ENCODE measurements around the gene DOCK9. TPM values are rescaled to one million over a fixed set of nuclear protein-coding genes. Genes with fewer than 3 reads are reported as not detected.

DOCK9 gene
- total and polyA plus RNA-seq, 2 donors (not counting 1 experiment from before 2014, with no cell fraction given): 18.2 TPM

DNA sequence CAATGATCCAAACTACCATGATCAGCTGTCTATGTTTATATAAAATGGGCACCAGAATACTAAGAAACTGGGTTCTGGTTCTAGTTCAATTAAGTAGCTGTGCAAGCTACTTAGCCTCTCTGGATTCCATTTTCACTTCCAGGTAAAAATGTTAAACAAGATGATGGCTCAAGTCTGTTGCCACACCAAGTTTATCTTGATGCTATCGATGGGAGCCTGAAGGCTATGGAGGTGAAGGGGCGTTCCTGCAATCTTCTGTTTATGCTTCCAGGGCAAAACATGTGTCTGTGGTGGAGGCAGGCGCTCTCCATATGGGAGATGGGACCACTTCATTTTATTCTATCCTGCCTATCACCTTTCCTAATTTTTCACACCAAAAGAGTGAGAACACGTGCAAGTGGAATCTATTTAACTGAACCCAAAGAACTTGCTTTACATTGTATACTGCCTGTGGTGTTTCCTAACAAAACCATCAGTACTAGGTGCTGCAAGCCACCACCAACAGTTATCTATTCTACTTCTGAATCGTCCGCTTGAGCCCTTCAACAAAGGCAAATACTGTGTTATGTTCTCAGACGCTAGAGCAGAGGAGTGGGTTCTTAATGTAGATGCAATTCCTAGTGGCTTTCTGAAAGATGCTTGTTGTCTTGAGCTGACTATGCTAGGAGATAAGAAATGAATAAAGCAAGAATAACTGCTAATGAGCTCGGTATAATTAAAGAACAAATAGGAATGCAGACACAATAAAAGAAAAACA lies 70.9 kb downstream of the DOCK9 start:
- TF ChIP-seq EZH2 (IDR thresholded peaks at IDR 0.05; ENCODE audit: low read length, missing control alignments): no peak
- TF ChIP-seq, protein P1, sequence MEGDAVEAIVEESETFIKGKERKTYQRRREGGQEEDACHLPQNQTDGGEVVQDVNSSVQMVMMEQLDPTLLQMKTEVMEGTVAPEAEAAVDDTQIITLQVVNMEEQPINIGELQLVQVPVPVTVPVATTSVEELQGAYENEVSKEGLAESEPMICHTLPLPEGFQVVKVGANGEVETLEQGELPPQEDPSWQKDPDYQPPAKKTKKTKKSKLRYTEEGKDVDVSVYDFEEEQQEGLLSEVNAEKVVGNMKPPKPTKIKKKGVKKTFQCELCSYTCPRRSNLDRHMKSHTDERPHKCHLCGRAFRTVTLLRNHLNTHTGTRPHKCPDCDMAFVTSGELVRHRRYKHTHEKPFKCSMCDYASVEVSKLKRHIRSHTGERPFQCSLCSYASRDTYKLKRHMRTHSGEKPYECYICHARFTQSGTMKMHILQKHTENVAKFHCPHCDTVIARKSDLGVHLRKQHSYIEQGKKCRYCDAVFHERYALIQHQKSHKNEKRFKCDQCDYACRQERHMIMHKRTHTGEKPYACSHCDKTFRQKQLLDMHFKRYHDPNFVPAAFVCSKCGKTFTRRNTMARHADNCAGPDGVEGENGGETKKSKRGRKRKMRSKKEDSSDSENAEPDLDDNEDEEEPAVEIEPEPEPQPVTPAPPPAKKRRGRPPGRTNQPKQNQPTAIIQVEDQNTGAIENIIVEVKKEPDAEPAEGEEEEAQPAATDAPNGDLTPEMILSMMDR (conservative IDR thresholded peaks at IDR 0.05 in 1 of 2, IDR thresholded peaks at IDR 0.05 in 1 of 2; ENCODE audit: low read depth in 1 of 2, low read length in 2 of 2): no peak

DNA sequence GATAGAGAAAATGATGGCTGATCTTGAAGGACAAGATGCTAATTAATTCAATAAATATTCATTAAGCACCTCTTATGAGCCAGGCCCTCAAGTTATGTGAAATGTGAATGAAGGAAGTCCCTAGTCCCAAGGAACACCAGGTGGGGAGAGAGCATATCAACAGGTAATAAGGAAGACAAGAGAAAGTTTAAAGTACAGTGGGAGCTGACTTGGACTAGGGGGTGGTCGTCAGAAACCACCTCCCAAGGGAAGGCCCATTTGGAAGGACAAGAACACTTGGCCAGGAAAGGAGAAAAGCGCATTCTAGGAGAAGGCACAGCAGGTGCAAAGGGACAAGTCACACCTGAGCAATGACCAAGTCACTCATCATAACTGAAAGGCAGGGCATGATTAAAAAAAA lies 72.7 kb downstream of the DOCK9 start:
- DNase-seq (ENCODE audit: low read depth in 2 of 2): no peak
- H2AFZ ChIP-seq (ENCODE audit: low read length): no peak overlapping the region
- H3K4me2 ChIP-seq (ENCODE audit: extremely low read depth, insufficient read depth, low read length): no peak overlapping the region
- H3K4me1 ChIP-seq (ENCODE audit: control insufficient read depth, extremely low read depth, insufficient read depth, low read length): no peaks in the 10 kb centered on the region
- no peaks in the 10 kb centered on the region for H3K79me2 ChIP-seq (ENCODE audit: control insufficient read depth, insufficient read depth, low read length)
- H3K27me3 ChIP-seq (ENCODE audit: control insufficient read depth, insufficient read depth, low read length): no peaks in the 10 kb centered on the region
- no peaks in the 10 kb centered on the region for H4K20me1 ChIP-seq (ENCODE audit: control insufficient read depth, extremely low read depth, insufficient read depth, low read length)
- no peak overlapping the region for H3K27ac ChIP-seq (ENCODE audit: insufficient read depth, low read length)
- H3K9me3 ChIP-seq (ENCODE audit: control insufficient read depth, insufficient read depth, low read depth, low read length): no peaks in the 10 kb centered on the region
- no peak for TF ChIP-seq EZH2 (IDR thresholded peaks at IDR 0.05; ENCODE audit: low read length, missing control alignments)
- TF ChIP-seq, protein P1 (conservative IDR thresholded peaks at IDR 0.05 in 1 of 2, IDR thresholded peaks at IDR 0.05 in 1 of 2; ENCODE audit: low read depth in 1 of 2, low read length in 2 of 2): no peak
- H3K36me3 ChIP-seq (ENCODE audit: control insufficient read depth, insufficient read depth, low read length): no peaks in the 10 kb centered on the region
- H3K4me3 ChIP-seq (replicated peaks in 1 of 4; ENCODE audit: control extremely low read depth in 1 of 4, insufficient read depth in 1 of 4, low read depth in 3 of 4, low read length in 4 of 4): no peak overlapping the region
- no peak overlapping the region for H3K9ac ChIP-seq (ENCODE audit: insufficient read depth, low read length)

More for the DNA sequence above, 70.9 kb downstream of the DOCK9 start:
- DNase-seq (ENCODE audit: low read depth in 2 of 2): no peak
- Histone ChIP-seq H3K4me2 (ENCODE audit: extremely low read depth, insufficient read depth, low read length) (no peak overlapping the region), H3K79me2 (ENCODE audit: control insufficient read depth, insufficient read depth, low read length) (no peaks in the 10 kb centered on the region), H3K4me3 (replicated peaks in 1 of 4; ENCODE audit: control extremely low read depth in 1 of 4, insufficient read depth in 1 of 4, low read depth in 3 of 4, low read length in 4 of 4) (no peak overlapping the region), H3K27ac (ENCODE audit: insufficient read depth, low read length) (no peak overlapping the region), H3K4me1 (ENCODE audit: control insufficient read depth, extremely low read depth, insufficient read depth, low read length) (peaks cover 4% of the 10 kb centered on the region), H2AFZ (ENCODE audit: low read length) (no peak overlapping the region), H3K9ac (ENCODE audit: insufficient read depth, low read length) (no peak overlapping the region), H4K20me1 (ENCODE audit: control insufficient read depth, extremely low read depth, insufficient read depth, low read length) (no peaks in the 10 kb centered on the region), H3K36me3 (ENCODE audit: control insufficient read depth, insufficient read depth, low read length) (no peaks in the 10 kb centered on the region), H3K9me3 (ENCODE audit: control insufficient read depth, insufficient read depth, low read depth, low read length) (no peaks in the 10 kb centered on the region), H3K27me3 (ENCODE audit: control insufficient read depth, insufficient read depth, low read length) (no peaks in the 10 kb centered on the region)

DNA sequence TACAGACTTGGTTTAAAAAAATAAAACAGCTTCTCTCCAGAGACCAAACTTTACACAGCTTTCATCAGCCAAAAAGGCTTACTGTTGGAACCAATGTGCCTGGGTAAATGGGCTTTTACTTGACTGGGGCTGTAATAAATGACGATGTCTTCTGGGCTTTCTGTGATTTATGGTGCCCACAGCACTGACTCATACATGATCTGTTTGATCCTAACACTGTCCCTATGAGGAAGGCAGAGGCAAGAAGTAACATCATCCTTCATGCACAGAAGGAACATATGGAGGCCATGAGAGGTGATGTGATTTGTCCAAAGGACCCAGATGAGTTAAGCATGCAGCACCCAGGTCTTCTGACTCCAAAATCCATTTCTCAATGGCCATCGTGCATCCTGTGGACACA lies 77.4 kb downstream of the DOCK9 start:
- no peaks in the 10 kb centered on the region for H3K9me3 ChIP-seq (ENCODE audit: control insufficient read depth, insufficient read depth, low read depth, low read length)

More for the DNA sequence above, 77.4 kb downstream of the DOCK9 start:
- H3K9ac ChIP-seq (ENCODE audit: insufficient read depth, low read length): no peak overlapping the region
- no peak overlapping the region for H3K4me3 ChIP-seq (replicated peaks in 1 of 4; ENCODE audit: control extremely low read depth in 1 of 4, insufficient read depth in 1 of 4, low read depth in 3 of 4, low read length in 4 of 4)
- no peaks in the 10 kb centered on the region for H3K36me3 ChIP-seq (ENCODE audit: control insufficient read depth, insufficient read depth, low read length)
- H3K27me3 ChIP-seq (ENCODE audit: control insufficient read depth, insufficient read depth, low read length): no peaks in the 10 kb centered on the region
- no peaks in the 10 kb centered on the region for H4K20me1 ChIP-seq (ENCODE audit: control insufficient read depth, extremely low read depth, insufficient read depth, low read length)
- H3K4me1 ChIP-seq (ENCODE audit: control insufficient read depth, extremely low read depth, insufficient read depth, low read length): no peaks in the 10 kb centered on the region
- no peak overlapping the region for H2AFZ ChIP-seq (ENCODE audit: low read length)
- DNase-seq (ENCODE audit: low read depth in 2 of 2): no peak
- no peak overlapping the region for H3K27ac ChIP-seq (ENCODE audit: insufficient read depth, low read length)
- TF ChIP-seq, protein P1 (conservative IDR thresholded peaks at IDR 0.05 in 1 of 2, IDR thresholded peaks at IDR 0.05 in 1 of 2; ENCODE audit: low read depth in 1 of 2, low read length in 2 of 2): no peak
- no peak for TF ChIP-seq EZH2 (IDR thresholded peaks at IDR 0.05; ENCODE audit: low read length, missing control alignments)
- H3K4me2 ChIP-seq (ENCODE audit: extremely low read depth, insufficient read depth, low read length): no peak overlapping the region
- H3K79me2 ChIP-seq (ENCODE audit: control insufficient read depth, insufficient read depth, low read length): no peaks in the 10 kb centered on the region
